Nephron (organoid): ENCODE results near the gene TET1.
"Not testable (repeated sequence)": the region's sequence is repeated elsewhere in the genome, so short reads cannot be mapped to it uniquely, and the experiment has no call there.

Experiments used
- H3K27ac Mint-ChIP-seq, 3 experiments: 2 replicates each; pipeline ENCODE4 v1.8.0; 2020; ENCODE audit warnings: mixed read lengths in 3 of 3, mild to moderate bottlenecking in 2 of 3, moderate library complexity in 1 of 3
- H3K27me3 Mint-ChIP-seq: 2 replicates; pipeline ENCODE4 v1.8.0; 2021; ENCODE audit warnings: low read depth, mild to moderate bottlenecking, moderate library complexity, mixed read lengths
- H3K36me3 Mint-ChIP-seq: 2 replicates; pipeline ENCODE4 v1.8.0; 2020; ENCODE audit warnings: low read depth, mixed read lengths
- H3K4me1 Mint-ChIP-seq: 2 replicates; pipeline ENCODE4 v1.8.0; 2020; ENCODE audit warnings: mixed read lengths
- H3K4me3 Mint-ChIP-seq, 3 experiments: 2 replicates each; pipeline ENCODE4 v1.8.0; 2020; ENCODE audit warnings: mild to moderate bottlenecking in 3 of 3, mixed read lengths in 3 of 3, moderate library complexity in 2 of 3
- H3K9me3 Mint-ChIP-seq: 2 replicates; pipeline ENCODE4 v1.8.0; 2020; ENCODE audit warnings: mixed read lengths
- CTCF ChIP-seq, 3 experiments: fragments of 200-600 bp; sonication (generic); IDR thresholded peaks; one replicate each; pipeline ENCODE4 v1.5.0; 2021; ENCODE audit warnings: antibody characterized with exemption in 3 of 3; ENCODE audit not compliant: unreplicated experiment in 3 of 3

Gene TET1

GRCh38 chr10:68604441-68604840, 44.3 kb downstream of the TET1 start:
- Mint-ChIP-seq H3K4me1 (peaks cover 48% of the 10 kb centered on the region), H3K36me3 (peaks cover 34% of the 10 kb centered on the region), H3K27ac (peak overlapping the region in 1 of 3 experiments; percentile 30), H3K4me3 (peak overlapping the region in 1 of 3 experiments; percentile 8), H3K27me3 (no peaks in the 10 kb centered on the region), H3K9me3 (no peaks in the 10 kb centered on the region)
- TF ChIP-seq CTCF (IDR thresholded peaks at IDR 0.05; ENCODE audit: unreplicated experiment in 3 of 3), result no peak

- H3K9me3 Mint-ChIP-seq, result no peaks in the 10 kb centered on the region
- no peak overlapping the region for H3K27ac Mint-ChIP-seq
- H3K27me3 Mint-ChIP-seq, result no peaks in the 10 kb centered on the region
- H3K36me3 Mint-ChIP-seq, result peaks cover 39% of the 10 kb centered on the region
- H3K4me3 Mint-ChIP-seq, result no peak overlapping the region
- peaks cover 23% of the 10 kb centered on the region for H3K4me1 Mint-ChIP-seq
- no peak for TF ChIP-seq CTCF (IDR thresholded peaks at IDR 0.05; ENCODE audit: unreplicated experiment in 3 of 3)
These were observed 46.8 kb downstream of the TET1 start for GRCh38 chr10:68606918-68607317.

GRCh38 chr10:68610023-68610422, 49.9 kb downstream of the TET1 start:
- not testable (repeated sequence) for H3K4me3 Mint-ChIP-seq, H3K27me3 Mint-ChIP-seq, H3K4me1 Mint-ChIP-seq, H3K27ac Mint-ChIP-seq, H3K9me3 Mint-ChIP-seq
- H3K36me3 Mint-ChIP-seq, result peaks cover 27% of the 10 kb centered on the region

GRCh38 chr10:68611227-68611626, 51.1 kb downstream of the TET1 start:
- H3K27me3 Mint-ChIP-seq, result no peaks in the 10 kb centered on the region
- no peak overlapping the region for H3K4me3 Mint-ChIP-seq
- no peak overlapping the region for H3K27ac Mint-ChIP-seq
- no peaks in the 10 kb centered on the region for H3K9me3 Mint-ChIP-seq
- no peak for TF ChIP-seq CTCF (IDR thresholded peaks at IDR 0.05; ENCODE audit: unreplicated experiment in 3 of 3)
- peaks cover 29% of the 10 kb centered on the region for H3K36me3 Mint-ChIP-seq
- H3K4me1 Mint-ChIP-seq, result peaks cover 5% of the 10 kb centered on the region

GRCh38 chr10:68613974-68614373, 53.8 kb downstream of the TET1 start:
- H3K4me1 Mint-ChIP-seq, H3K4me3 Mint-ChIP-seq, H3K27me3 Mint-ChIP-seq, H3K27ac Mint-ChIP-seq, H3K9me3 Mint-ChIP-seq: not testable (repeated sequence)
- H3K36me3 Mint-ChIP-seq, result peaks cover 38% of the 10 kb centered on the region

GRCh38 chr10:68617691-68618090, 57.6 kb downstream of the TET1 start:
- not testable (repeated sequence) for H3K4me1 Mint-ChIP-seq, H3K4me3 Mint-ChIP-seq, H3K9me3 Mint-ChIP-seq, H3K27ac Mint-ChIP-seq, H3K27me3 Mint-ChIP-seq
- peaks cover 40% of the 10 kb centered on the region for H3K36me3 Mint-ChIP-seq

GRCh38 chr10:68618234-68618633, 58.1 kb downstream of the TET1 start:
- Mint-ChIP-seq H3K9me3 (no peaks in the 10 kb centered on the region), H3K27ac (no peak overlapping the region), H3K4me1 (peaks cover 5% of the 10 kb centered on the region), H3K36me3 (peaks cover 41% of the 10 kb centered on the region), H3K27me3 (no peaks in the 10 kb centered on the region), H3K4me3 (no peak overlapping the region)
- TF ChIP-seq CTCF (IDR thresholded peaks at IDR 0.05; ENCODE audit: unreplicated experiment in 3 of 3), result no peak

GRCh38 chr10:68619595-68619994, 59.5 kb downstream of the TET1 start:
- H3K36me3 Mint-ChIP-seq, result peaks cover 37% of the 10 kb centered on the region
- no peak overlapping the region for H3K4me3 Mint-ChIP-seq
- no peaks in the 10 kb centered on the region for H3K27me3 Mint-ChIP-seq
- no peaks in the 10 kb centered on the region for H3K9me3 Mint-ChIP-seq
- no peaks in the 10 kb centered on the region for H3K4me1 Mint-ChIP-seq
- no peak overlapping the region for H3K27ac Mint-ChIP-seq
- no peak for TF ChIP-seq CTCF (IDR thresholded peaks at IDR 0.05; ENCODE audit: unreplicated experiment in 3 of 3)
